Endothelial cell of umbilical vein (primary cell): ENCODE results near the gene MARS1. TPM values are rescaled to one million over a fixed set of nuclear protein-coding genes. Genes with fewer than 3 reads are reported as not detected.

ENCODE experiments used
- BruUV-seq: library from RNA; stranded (reverse); fragments of 400-500 nt; replicated peaks from 2 replicates; lab custom pipeline; 2021; lab: Mats Ljungman, UMichigan
- CTCF ChIA-PET: fragments of 300-600, 350-600 bp; sonication (Branson Sonifier 250); formaldehyde crosslinking; loops from one replicate; lab custom pipeline; 2021; ENCODE audit warnings: antibody characterized with exemption, inconsistent platforms; lab: Charles Lee
- POLR2A ChIA-PET: fragments of 300-600, 350-600 bp; sonication (Branson Sonifier 250); formaldehyde crosslinking; loops from one replicate; lab custom pipeline; 2021; ENCODE audit warnings: antibody characterized with exemption, inconsistent platforms; lab: Charles Lee
- DNase-seq: peaks from one replicate; pipeline ENCODE4 v3.0.0-alpha.2; 2011; ENCODE audit warnings: low read depth, low spot score
- FAIRE-seq: peaks from 2 replicates; lab custom pipeline; 2011; peaks lifted over from hg19 to GRCh38; lab: Jason Lieb, UNC
- H2AFZ ChIP-seq: 2 replicates; pipeline ENCODE4 v1.6.0; 2012; ENCODE audit warnings: low read depth, low read length, control low read depth, inconsistent platforms
- H3K27ac ChIP-seq: 2 replicates; pipeline ENCODE4 v1.5.1; 2011; ENCODE audit warnings: low read depth, mild to moderate bottlenecking, control low read depth, low read length, moderate library complexity; ENCODE audit not compliant: insufficient read depth
- H3K27me3 ChIP-seq, 2 experiments: 2 replicates each; pipeline versions ENCODE4 v1.6.0 to v1.6.1; 2011; ENCODE audit warnings: low read length in 2 of 2, mixed read lengths in 1 of 2; ENCODE audit not compliant: control insufficient read depth in 2 of 2, insufficient read depth in 2 of 2
- H3K36me3 ChIP-seq, 2 experiments: 2 replicates in 1 of 2; 3 replicates in 1 of 2; pipeline ENCODE4 v1.5.1; 2011; ENCODE audit warnings: low read length in 2 of 2, mild to moderate bottlenecking in 1 of 2, moderate library complexity in 1 of 2; ENCODE audit not compliant: control insufficient read depth in 2 of 2, insufficient read depth in 2 of 2; ENCODE audit errors: extremely low read depth in 1 of 2
- H3K4me1 ChIP-seq: 3 replicates; pipeline ENCODE4 v1.5.1; 2011; ENCODE audit warnings: mild to moderate bottlenecking, low read length; ENCODE audit not compliant: control insufficient read depth, insufficient read depth; ENCODE audit errors: extremely low read depth
- H3K4me2 ChIP-seq: 2 replicates; pipeline ENCODE4 v1.6.1; 2011; ENCODE audit warnings: low read length, control low read depth, mixed read lengths; ENCODE audit not compliant: insufficient read depth
- H3K4me3 ChIP-seq, 3 experiments: fragments of 200-600 bp in 1 of 3; sonication (generic), shearing (Covaris generic) in 1 of 3; replicated peaks in 1 of 3; 2 replicates each; pipeline ENCODE4 v1.5.1; 2011 to 2016; ENCODE audit warnings: control low read depth in 3 of 3, low read length in 3 of 3, mild to moderate bottlenecking in 2 of 3, inconsistent platforms in 1 of 3, low read depth in 1 of 3, moderate library complexity in 1 of 3; ENCODE audit not compliant: insufficient read depth in 1 of 3
- H3K79me2 ChIP-seq: 2 replicates; pipeline ENCODE4 v1.6.0; 2012; ENCODE audit warnings: low read length, inconsistent platforms; ENCODE audit not compliant: control insufficient read depth, insufficient read depth
- H3K9ac ChIP-seq: replicated peaks from 2 replicates; pipeline ENCODE3; 2011; ENCODE audit warnings: low read length, control low read depth; ENCODE audit not compliant: insufficient read depth; ENCODE audit errors: extremely low read depth
- H3K9me1 ChIP-seq: replicated peaks from 3 replicates; pipeline ENCODE4 v1.6.0; 2011; ENCODE audit warnings: mild to moderate bottlenecking, low read length; ENCODE audit not compliant: control insufficient read depth, insufficient read depth; ENCODE audit errors: extremely low read depth
- H3K9me3 ChIP-seq: replicated peaks from 2 replicates; pipeline ENCODE4 v1.5.1; 2012; ENCODE audit warnings: low read length, inconsistent platforms; ENCODE audit not compliant: control insufficient read depth, insufficient read depth
- H4K20me1 ChIP-seq: replicated peaks from 2 replicates; pipeline ENCODE3; 2011; ENCODE audit warnings: mild to moderate bottlenecking, low read length; ENCODE audit not compliant: control insufficient read depth, insufficient read depth; ENCODE audit errors: extremely low read depth
- CTCF ChIP-seq, 2 donors: IDR thresholded peaks; 1 replicate in 1 of 2; 2 replicates in 1 of 2; pipeline ENCODE4 v1.5.1; 2011; ENCODE audit warnings: low read length in 2 of 2, mild to moderate bottlenecking in 2 of 2, moderate library complexity in 2 of 2, control low read depth in 1 of 2, inconsistent platforms in 1 of 2, low read depth in 1 of 2; ENCODE audit not compliant: insufficient read depth in 1 of 2; ENCODE audit errors: extremely low read depth in 1 of 2
- EZH2 ChIP-seq: IDR thresholded peaks from 2 replicates; pipeline ENCODE4 v1.6.1; 2012; ENCODE audit warnings: borderline replicate concordance, low read depth, mild to moderate bottlenecking, moderate library complexity, low read length, inconsistent platforms; ENCODE audit not compliant: severe bottlenecking
- FOS ChIP-seq: IDR thresholded peaks from 2 replicates; pipeline ENCODE4 v1.6.1; 2011; ENCODE audit warnings: mild to moderate bottlenecking, low read length, moderate library complexity, borderline replicate concordance; ENCODE audit not compliant: insufficient read depth
- GATA2 ChIP-seq: IDR thresholded peaks from 2 replicates; pipeline ENCODE4 v1.7.0; 2011; ENCODE audit warnings: low read depth, mild to moderate bottlenecking, moderate library complexity, mixed read lengths, low read length; ENCODE audit not compliant: insufficient read length, insufficient read depth
- JUN ChIP-seq: IDR thresholded peaks from 2 replicates; pipeline ENCODE4 v1.6.1; 2011; ENCODE audit warnings: borderline replicate concordance, low read depth; ENCODE audit not compliant: insufficient read length, insufficient read depth
- MAX ChIP-seq: IDR thresholded peaks from 2 replicates; pipeline ENCODE4 v1.6.1; 2011; ENCODE audit not compliant: insufficient read depth, insufficient read length
- MYC ChIP-seq: IDR thresholded peaks from one replicate; pipeline ENCODE4 v1.6.1; 2011; ENCODE audit warnings: mild to moderate bottlenecking, low read depth, low read length
- POLR2A ChIP-seq: IDR thresholded peaks from 2 replicates; pipeline ENCODE4 v1.6.1; 2012; ENCODE audit warnings: low read depth, mild to moderate bottlenecking, control low read depth, low read length
- POLR2AphosphoS5 ChIP-seq: IDR thresholded peaks from 2 replicates; pipeline ENCODE4 v1.6.1; 2012; ENCODE audit warnings: low read depth, mild to moderate bottlenecking, control low read depth, low read length, moderate library complexity; ENCODE audit not compliant: insufficient read depth
- dilution Hi-C: fragments of 300-500 bp; cut with MboI; formaldehyde crosslinking; loops from one replicate; pipeline ENCODE4 v1.15.0; 2019; ENCODE audit warnings: low sequenced_read_pairs; ENCODE audit not compliant: extremely low pct_ligation_motif_present
- intact Hi-C: fragments of 100-400 bp; cut with micrococcal nuclease; formaldehyde crosslinking; loops from one replicate; pipeline ENCODE4 v1.10.0; 2022
- polyA plus RNA-seq, 4 experiments: library from polyadenylated mRNA; depleted of rRNA in 3 of 4; stranded (reverse) in 3 of 4; unstranded in 1 of 4; fragments of >200 nt; gene quantifications; 2 replicates each; pipeline versions ENCODE4 v1.2.1 to v1.2.3, GENCODE V29; 2011 to 2012; ENCODE audit warnings: missing spikeins in 1 of 4
- total RNA-seq: library from RNA; stranded (reverse); gene quantifications from 2 replicates; pipeline ENCODE4 v1.2.3, GENCODE V29; 2021

The MARS1 gene
- total and polyA plus RNA-seq, 2 donors (not counting 3 experiments of a cell fraction or from before 2014, with no cell fraction given) = 118 to 212 TPM

- FAIRE-seq = no peak
Measured at GRCh38 chr12:57525615-57526383, 37.9 kb downstream of the MARS1 start.

GRCh38 chr12:57526477-57527126 is 38.7 kb downstream of the MARS1 start:
- dilution Hi-C loops = no loop called here
- H4K20me1 ChIP-seq = no peaks in the 10 kb centered on the region
- H3K79me2 ChIP-seq = peaks cover 20% of the 10 kb centered on the region
- DNase-seq = no peak
- no peak overlapping the region for H3K4me2 ChIP-seq
- no peak overlapping the region for H3K4me3 ChIP-seq
- H2AFZ ChIP-seq = no peak overlapping the region
- intact Hi-C loops = no loop called here
- H3K36me3 ChIP-seq = peaks cover 17 to 41% of the 10 kb centered on the region in 2 experiments
- H3K27me3 ChIP-seq = no peaks in the 10 kb centered on the region
- BruUV-seq = TSS peak; percentile 6
- FAIRE-seq = no peak
- H3K27ac ChIP-seq = no peak overlapping the region
- no peak for TF ChIP-seq EZH2
- no peak for TF ChIP-seq POLR2AphosphoS5
- TF ChIP-seq GATA2 = no peak
- no peak for TF ChIP-seq JUN
- TF ChIP-seq CTCF (IDR thresholded peaks at IDR 0.05; ENCODE audit: extremely low read depth in 1 of 2, insufficient read depth in 1 of 2, low read depth in 1 of 2, low read length in 2 of 2) = no peak
- TF ChIP-seq POLR2A = no peak
- no peak for TF ChIP-seq MYC
- TF ChIP-seq FOS = no peak
- TF ChIP-seq MAX = no peak
- H3K9ac ChIP-seq = no peak overlapping the region
- H3K9me3 ChIP-seq = no peaks in the 10 kb centered on the region
- no peaks in the 10 kb centered on the region for H3K9me1 ChIP-seq
- POLR2A ChIA-PET = no interaction called here
- CTCF ChIA-PET = interaction anchor here (1.5 kb wide), 1 partner anchor 12 kb away, joined by 4 read pairs; no protein-coding TSS in a partner anchor
- H3K4me1 ChIP-seq = peaks cover 21% of the 10 kb centered on the region

More at GRCh38 chr12:57525615-57526383, 37.9 kb downstream of the MARS1 start:
- Histone ChIP-seq H3K4me2 (no peak overlapping the region), H3K4me1 (peaks cover 25% of the 10 kb centered on the region), H3K9me3 (no peaks in the 10 kb centered on the region), H3K27me3 (no peaks in the 10 kb centered on the region), H3K27ac (no peak overlapping the region), H2AFZ (no peak overlapping the region), H3K4me3 (no peak overlapping the region), H4K20me1 (no peaks in the 10 kb centered on the region), H3K36me3 (peaks cover 15 to 41% of the 10 kb centered on the region in 2 experiments), H3K9me1 (no peaks in the 10 kb centered on the region), H3K9ac (no peak overlapping the region), H3K79me2 (peaks cover 20% of the 10 kb centered on the region)
- CTCF ChIA-PET = interaction anchor here (1.5 kb wide), 2 partner anchors 13 to 21 kb away, joined by 4 to 6 read pairs; partner anchors contain the start of gene DCTN2
- POLR2A ChIA-PET = no interaction called here
- DNase-seq = no peak
- no TSS peak for BruUV-seq
- TF ChIP-seq GATA2 = no peak
- dilution Hi-C loops = no loop called here
- intact Hi-C loops = no loop called here
